ENCODE measurements around the gene RFC4.
"Not testable (repeated sequence)": the region's sequence is repeated elsewhere in the genome, so short reads cannot be mapped to it uniquely, and the experiment has no call there.

The RFC4 gene

DNA sequence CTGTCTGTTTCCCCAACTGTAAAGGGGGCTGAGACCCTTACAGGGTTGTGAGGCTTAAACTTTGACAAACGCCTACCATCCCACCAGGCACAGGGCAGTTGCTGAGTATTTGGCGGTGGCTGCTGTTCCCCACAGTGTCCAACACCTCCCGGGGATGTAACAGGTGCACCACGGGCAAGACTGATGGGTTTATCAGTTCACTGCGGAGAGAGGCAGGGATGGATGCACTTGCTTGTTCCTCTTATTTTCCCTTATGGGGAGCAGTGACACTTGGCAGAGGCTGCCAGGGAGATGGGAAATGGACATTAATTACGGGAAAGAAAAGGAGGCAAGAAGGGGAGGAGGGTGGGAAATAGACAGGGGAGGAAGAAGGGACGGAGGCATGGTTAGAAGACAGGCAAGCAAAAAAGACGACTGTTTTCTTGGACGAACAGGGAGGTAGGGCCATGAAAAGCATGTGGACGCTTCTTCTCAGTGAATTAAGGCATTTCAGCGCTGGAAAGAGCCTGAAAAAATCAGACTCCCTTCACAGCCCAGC lies 19.7 kb upstream of the RFC4 start:
- no peak for DNase-seq (ENCODE audit: low read depth, low spot score)
- H3K4me3 ChIP-seq (ENCODE audit: low read length) = no peak overlapping the region

DNA sequence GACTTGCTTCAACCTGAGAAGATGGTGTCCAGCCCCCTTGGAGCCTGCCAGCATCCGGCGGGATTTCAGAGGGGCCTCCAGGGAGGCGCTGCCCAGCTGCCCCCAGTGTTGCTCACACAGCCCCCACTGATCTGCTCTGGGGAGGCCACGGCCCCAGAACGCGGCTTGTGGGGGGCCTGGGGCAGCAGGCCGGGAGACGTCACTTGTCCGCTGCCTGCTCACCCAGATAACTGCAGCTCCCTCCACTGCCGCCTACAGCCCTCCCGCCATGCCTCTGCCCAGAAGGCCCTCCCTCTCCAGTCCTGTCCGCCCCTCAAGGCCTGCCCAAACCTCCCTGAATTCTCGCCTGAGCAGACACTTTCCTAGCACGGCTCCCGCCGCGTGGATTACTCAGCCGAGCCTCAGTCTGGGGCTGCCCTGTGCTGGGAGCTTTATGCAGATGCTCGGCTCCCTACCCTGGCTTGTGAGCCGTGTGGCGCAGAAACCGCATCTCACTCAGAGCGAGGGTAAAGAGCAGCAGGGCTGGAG lies 19.1 kb upstream of the RFC4 start:
- DNase-seq (ENCODE audit: low read depth, low spot score) = no peak

DNA sequence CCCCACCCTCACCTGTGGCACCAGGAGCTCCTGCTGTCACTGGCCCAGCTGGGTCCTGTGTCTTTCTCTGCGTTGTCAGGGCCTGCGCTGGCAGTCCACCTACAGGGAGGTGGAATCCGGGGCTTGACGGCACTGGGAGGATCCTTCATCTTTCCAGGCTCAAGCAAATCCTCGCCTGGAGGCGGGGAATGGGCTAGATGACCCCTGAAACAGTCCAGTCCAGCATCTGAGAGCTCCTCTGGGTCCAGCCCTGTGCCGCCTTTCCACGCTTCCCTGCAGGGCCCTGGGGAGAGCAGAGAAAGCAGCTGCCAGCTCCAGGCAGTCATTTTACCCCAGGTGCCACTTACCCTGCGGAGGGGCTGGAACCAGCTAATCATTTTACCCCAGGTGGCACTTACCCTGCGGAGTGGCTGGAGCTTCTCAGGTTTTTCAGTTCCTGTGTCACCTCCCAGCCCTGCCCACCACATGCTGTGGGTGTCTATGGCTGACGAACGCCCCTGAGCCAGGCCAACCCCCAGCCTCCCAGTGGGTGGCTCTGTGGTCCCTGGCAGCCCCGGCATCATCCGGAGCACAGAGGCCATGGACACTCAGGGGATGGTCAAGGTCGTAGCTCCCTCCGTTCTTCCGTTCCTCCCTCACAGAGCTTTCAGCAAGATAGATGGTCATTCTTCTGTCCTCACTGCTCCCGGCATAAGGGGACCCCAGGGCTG lies 18.3 kb upstream of the RFC4 start:
- no peak for DNase-seq (ENCODE audit: low read depth, low spot score)
- no peak overlapping the region for H3K4me3 ChIP-seq (ENCODE audit: low read length)

More for the DNA sequence above, 19.1 kb upstream of the RFC4 start:
- no peak overlapping the region for H3K4me3 ChIP-seq (ENCODE audit: low read length)

DNA sequence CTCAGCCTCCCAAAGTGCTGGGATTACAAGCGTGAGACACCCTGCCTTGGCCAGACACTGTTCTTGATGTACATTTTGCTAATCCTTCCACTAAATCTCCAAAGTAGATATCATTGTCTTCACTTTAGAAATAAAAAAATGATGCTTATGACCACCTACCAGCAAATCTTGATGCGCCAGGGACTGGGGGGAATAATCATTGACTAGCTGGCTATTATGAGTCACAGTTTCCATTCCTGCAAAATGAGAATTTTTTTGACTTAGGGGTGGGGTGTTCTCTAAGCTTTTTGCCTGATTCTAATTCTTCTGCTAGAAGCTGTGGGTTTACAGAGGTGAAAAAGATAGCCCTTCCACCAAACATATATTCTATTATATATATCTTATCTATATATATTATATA lies 17.1 kb upstream of the RFC4 start:
- DNase-seq (ENCODE audit: low read depth, low spot score) = no peak
- H3K4me3 ChIP-seq (ENCODE audit: low read length) = no peak overlapping the region

DNA sequence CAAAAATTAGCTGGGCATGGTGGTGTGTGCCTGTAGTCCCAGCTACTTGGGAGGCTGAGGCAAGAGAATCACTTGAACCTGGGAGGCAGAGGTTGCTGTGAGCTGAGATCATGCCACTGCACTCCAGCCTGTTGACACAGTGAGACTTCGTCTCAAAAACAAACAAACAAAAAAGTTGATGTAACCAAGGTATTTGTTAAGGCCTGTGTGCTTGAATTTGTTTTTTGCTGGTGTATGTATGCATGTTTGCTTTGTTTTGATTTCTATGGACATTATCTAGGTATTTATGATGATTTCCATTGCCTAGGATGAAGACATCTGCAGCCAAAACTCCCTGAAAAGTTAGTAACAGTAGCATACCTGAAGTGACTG lies 16.1 kb upstream of the RFC4 start:
- H3K4me3 ChIP-seq (ENCODE audit: low read length); DNase-seq (ENCODE audit: low read depth, low spot score): not testable (repeated sequence)

DNA sequence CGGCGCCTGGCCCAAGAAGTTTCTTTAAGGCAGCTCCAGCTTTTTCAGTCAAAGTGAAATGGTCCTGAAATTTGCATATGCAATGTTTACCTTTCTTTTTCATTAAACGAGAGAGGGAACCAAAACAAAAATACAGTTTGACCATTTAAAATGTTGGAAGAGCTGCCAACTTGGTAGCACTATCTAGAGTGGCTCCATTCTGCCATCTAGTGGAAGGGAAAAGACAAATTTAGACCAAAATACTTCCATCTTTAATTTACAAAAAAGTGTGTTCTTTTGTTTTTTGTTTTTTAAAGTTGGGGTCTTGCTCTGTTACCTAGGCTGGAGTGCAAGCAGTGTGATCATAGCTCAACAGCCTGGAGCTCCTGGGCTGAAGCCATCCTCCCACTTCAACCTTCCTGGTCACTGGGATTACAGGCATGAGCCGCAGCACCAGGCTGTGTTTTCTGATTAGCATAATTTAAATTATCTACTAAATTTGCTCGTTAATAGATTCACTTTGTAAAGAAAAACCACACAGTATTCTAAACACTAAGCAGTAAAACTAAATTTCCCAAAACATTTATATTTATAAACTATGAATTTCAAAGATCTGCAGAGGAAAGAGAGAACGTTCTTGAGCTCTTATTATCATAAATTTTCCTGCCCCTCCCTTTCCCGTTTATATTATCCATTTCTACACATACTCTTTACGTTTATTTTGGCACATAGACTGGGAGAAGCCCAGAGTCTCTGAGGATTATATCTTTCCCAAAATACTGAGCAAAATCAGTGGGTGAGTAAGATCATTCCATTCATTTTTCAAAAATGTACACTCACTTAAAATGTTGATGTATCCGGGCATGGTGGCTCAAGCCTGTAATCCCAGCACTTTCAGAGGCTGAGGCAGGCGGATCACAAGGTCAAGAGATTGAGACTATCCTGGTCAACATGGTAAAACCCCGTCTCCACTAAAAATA lies 15.4 kb upstream of the RFC4 start:
- H3K4me3 ChIP-seq (ENCODE audit: low read length) = no peak overlapping the region
- peak; percentile 55 for DNase-seq (ENCODE audit: low read depth, low spot score)

DNA sequence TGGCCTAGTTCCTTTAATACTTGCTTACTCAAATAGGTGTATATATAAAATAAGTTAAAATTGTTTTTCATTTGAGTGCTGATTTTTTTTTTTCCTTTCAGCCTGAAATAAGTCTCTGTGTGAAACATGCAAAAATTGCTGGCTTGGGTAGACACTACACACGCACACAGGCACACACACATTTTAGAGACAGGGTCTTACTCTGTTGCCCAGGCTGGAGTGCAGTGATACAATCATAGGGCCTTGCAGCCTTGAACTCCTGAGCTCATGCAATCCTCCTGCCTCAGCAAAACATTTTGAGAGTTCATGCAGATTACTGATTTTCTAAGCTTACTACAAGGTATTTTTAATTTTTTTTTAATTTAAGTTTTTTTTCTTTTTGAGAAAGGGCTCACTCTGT lies 12.7 kb upstream of the RFC4 start:
- H3K4me3 ChIP-seq (ENCODE audit: low read length) = no peak overlapping the region
- DNase-seq (ENCODE audit: low read depth, low spot score) = no peak

DNA sequence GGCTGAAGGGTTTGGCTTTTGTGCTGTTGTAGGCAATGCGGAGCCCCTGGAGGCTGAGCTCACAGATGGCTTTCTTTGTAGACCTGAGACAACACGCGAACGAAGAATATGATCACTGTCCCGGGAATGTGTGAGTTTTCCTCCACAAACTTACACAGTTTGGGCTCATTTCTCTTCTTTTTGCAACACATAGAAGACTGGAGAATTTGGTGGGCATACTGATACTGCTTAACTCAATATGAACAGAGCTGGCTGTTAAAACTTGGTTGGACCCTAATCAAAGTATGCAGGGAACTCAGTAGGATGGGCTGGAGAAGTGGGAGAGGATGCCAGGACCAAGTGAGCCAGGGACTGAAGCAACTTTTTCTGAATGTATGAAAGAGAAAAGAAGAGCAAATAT lies 12.2 kb upstream of the RFC4 start:
- DNase-seq (ENCODE audit: low read depth, low spot score) = no peak
- no peak overlapping the region for H3K4me3 ChIP-seq (ENCODE audit: low read length)

DNA sequence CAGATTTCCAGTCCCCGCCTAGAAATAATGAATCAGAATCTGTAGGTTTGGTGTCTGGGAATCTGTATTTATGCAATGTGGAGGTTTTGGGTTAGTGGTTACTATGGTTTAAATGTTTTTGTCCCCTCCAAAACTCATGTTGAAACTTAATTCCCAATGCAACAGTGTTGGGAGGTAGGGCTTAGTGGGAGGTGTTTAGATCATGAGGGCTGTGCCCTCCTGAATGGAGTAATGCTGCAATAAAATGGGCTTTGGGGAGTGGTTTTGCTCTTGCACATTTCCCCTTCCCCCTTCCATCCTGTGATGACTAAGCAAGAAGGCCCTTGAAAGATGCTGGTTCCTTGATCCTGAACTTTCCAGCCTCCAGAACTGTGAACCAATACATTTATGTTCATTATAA lies 9.2 kb upstream of the RFC4 start:
- H3K4me3 ChIP-seq (ENCODE audit: low read length) = no peak overlapping the region
- DNase-seq (ENCODE audit: low read depth, low spot score) = peak; percentile 17

DNA sequence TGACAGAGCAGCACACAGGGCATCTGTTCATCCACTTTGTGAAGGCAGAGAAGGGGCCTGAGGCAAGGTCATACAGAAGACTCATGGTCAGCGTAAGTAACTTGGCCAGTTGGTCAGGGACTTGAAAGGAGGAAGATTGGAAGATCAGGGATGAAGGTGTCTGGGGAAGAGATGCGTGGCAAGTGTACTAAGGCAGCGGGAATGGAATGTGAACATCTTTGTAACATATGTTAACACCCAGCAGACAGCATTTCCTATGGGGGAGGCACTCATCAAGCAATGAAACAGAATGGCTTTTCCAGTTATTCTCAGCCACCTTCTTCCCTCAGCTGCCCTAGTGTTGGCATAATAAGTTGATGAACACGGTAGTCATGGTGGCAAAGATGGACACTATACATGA lies 7.8 kb upstream of the RFC4 start:
- no peak for DNase-seq (ENCODE audit: low read depth, low spot score)
- H3K4me3 ChIP-seq (ENCODE audit: low read length) = no peak overlapping the region

DNA sequence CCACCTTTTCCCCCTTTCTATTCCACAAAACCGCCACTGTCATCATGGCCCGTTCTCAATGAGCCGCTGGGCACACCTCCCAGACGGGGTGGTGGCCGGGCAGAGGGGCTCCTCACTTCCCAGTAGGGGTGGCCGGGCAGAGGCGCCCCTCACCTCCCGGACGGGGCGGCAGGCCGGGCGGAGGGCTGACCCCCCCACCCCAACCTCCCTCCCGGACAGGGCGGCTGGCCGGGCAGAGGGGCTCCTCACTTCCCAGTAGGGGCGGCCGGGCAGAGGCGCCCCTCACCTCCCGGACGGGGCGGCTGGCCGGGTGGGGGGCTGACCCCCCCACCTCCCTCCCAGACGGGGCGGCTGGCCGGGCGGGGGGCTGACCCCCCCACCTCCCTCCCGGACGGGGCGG lies 5.0 kb upstream of the RFC4 start:
- not testable (repeated sequence) for DNase-seq (ENCODE audit: low read depth, low spot score); H3K4me3 ChIP-seq (ENCODE audit: low read length)

DNA sequence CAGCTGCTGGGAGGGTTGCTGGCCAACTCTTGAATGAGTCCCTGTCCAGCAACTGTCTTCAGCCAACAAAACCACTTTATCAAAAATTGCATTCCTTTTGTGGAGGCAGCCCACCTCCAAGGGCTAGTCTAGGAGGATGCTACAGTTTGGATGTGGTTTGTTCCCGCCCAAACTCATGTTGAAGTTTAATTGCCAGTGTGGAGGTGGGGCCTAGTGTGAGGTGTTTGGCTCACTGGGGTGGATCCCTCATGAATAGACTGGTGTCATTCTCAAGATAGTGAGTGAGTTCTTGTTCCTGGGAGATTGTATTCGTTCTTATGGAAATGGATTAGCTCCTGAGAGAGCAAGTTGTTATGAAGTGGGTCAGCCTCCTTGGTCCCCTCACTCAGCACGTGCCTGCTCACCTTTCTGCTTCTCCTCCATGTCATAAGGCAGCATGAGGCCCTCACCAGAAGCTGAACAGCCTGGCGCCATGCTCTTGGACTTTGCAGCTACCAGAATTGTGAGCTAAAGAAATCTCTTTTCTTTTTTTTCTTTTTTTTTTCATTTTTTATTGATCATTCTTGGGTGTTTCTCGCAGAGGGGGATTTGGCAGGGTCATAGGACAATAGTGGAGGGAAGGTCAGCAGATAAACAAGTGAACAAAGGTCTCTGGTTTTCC lies 4.2 kb upstream of the RFC4 start:
- peak; percentile 39 for DNase-seq (ENCODE audit: low read depth, low spot score)
- no peak overlapping the region for H3K4me3 ChIP-seq (ENCODE audit: low read length)

DNA sequence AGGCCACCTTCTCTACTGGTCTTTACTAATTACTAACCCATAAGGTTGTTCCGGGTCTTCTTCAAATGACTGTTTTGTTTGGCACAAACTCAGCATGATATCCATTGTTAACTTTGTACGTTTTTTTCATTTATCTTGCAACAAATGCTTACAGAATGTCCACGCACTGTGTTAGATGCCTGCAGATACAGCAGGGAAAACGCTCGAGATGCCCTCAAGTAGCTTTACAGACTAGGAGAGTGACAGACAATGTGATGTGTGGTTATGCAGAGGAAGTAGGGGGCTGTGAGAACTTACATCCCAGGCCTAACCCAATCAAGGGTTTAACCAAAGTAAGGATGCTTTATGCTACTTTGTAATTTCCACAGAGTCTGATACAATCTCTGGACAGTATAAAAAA lies 949 bp upstream of the RFC4 start:
- peak; percentile 81 for DNase-seq (ENCODE audit: low read depth, low spot score)
- H3K4me3 ChIP-seq (ENCODE audit: low read length) = peak overlapping the region; percentile 98

DNA sequence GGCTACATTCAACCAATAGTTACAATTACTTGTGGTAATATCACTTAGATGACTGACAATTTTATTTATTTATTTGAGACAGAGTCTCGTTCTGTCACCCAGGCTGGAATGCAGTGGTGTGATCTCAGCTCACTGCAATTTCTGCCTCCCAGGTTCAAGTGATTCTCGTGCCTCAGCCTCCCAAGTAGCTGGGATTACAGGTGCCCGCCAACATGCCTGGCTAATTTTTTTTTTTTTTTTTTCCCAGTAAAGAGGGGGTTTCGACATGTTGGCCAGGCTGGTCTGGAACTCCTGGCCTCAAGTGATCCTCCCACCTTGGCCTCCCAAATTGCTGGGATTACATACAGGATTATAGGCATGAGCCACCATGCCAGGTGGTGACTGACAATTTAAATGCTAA lies 2.8 kb downstream of the RFC4 start:
- DNase-seq (ENCODE audit: low read depth, low spot score); H3K4me3 ChIP-seq (ENCODE audit: low read length): not testable (repeated sequence)

DNA sequence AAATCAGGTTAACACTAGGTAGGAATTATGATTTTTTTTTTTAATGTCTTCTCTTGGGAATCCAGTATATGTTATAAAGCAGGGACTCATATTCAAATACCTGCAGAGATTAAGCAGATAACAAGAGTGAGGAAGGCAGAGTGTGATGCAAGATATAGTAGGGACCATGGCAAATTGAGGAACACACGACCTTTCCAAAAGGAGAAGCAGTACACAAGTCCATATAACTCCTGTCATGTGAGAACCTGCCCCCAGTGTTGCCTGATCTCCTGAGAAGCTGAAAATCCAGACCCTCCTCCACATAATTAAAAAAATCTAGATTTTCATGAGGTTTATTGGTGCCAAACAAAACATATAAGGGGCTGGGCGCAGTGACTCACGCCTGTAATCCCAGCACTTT lies 3.6 kb downstream of the RFC4 start:
- no peak for DNase-seq (ENCODE audit: low read depth, low spot score)
- H3K4me3 ChIP-seq (ENCODE audit: low read length) = no peak overlapping the region

DNA sequence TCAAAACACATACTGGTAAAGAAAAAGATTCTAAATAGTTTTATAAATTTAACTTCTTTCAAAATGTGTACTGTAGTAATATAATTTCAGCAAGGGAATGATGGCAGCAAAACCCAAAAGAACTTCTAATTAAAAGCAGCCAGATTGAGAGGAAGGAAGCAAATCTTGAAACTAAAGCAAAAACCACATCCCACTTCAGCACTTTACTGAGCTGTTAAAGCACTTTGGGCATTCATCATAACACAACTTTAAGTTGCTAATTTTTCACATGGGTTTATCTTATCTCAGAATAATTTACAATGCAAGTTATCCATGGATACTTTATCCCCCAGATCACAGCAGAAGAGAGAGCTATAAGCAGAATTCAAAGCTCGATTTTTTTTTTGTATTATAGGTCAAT lies 6.0 kb downstream of the RFC4 start:
- no peak overlapping the region for H3K4me3 ChIP-seq (ENCODE audit: low read length)
- DNase-seq (ENCODE audit: low read depth, low spot score) = no peak

DNA sequence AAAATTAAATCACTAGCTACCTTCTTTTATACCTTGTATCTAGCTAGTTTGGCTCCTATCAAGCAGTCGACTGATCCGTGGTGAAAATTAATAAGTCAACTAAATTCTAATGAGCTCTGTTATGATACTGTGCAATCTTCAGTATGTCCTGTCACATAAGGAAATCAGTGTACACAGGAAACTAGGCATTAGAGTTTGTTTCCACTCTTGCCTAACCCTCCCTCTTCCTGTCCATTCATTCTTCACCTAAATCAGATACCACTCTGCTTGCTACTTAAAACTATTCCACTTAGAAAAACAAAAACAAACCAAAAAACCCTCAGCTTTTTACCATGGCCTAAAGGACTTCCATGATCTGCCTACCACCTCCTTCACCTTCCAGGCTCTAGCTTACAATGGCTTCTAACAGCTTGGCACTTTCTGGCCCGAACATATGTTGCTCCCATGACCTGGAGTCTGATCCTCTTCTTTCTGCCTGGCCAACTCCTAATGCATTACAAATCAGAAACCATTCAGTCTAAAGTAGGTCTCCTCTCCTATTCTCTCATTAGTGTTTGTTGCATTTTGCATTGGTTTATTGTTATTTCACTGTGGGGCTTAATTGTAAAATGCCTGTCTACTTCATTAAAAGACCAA lies 7.9 kb downstream of the RFC4 start:
- H3K4me3 ChIP-seq (ENCODE audit: low read length) = no peak overlapping the region
- no peak for DNase-seq (ENCODE audit: low read depth, low spot score)

DNA sequence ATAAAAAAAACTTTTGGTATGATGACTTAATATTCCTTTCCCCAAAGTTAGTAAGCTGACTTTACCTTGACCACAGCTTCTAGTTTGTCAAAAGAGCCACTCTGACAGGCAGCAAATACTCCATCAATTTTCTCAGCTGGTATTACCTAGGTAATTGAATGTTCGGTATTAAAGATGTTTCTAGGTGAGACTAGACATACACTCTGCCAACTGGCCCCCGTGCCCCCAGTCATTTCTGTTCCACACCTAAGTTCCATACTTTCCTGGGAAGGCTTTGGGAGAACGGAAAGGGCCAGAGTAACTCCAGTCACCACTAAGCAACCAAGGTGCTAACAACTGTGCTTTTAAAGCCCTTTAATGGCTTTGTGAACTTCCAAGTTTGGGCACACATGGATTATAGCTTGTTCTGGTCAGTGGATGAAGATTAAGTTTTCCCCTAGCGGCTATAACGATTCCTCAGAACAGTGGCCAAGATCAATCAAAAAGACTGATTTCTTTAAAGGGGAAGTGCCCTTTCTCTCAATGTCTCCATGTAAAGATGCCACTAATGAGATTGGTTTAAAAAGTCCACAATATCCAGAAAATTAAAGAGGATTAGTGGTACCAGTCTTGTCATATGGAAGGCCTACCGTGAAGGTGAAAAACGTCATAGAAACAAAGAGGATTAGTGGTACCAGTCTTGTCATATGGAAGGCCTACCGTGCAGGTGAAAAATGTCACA lies 15.9 kb downstream of the RFC4 start:
- DNase-seq (ENCODE audit: low read depth, low spot score) = peak; percentile 25
- no peak overlapping the region for H3K4me3 ChIP-seq (ENCODE audit: low read length)
